Cardiac muscle cell (in vitro differentiated cells and primary cell): ENCODE data around the gene PROX2. TPM values are rescaled to one million over a fixed set of nuclear protein-coding genes. Genes with fewer than 3 reads are reported as not detected.

ENCODE experiments used
- DNase-seq, 2 donors: peaks; one replicate each; pipeline versions ENCODE4 v3.0.0 to v3.0.0-alpha.2; 2010 to 2017; ENCODE audit warnings: low read depth in 1 of 2, low spot score in 1 of 2
- H3K27ac ChIP-seq: fragments of 200-600 bp; sonication (generic); 2 replicates; pipeline ENCODE4 v1.5.1; 2016
- H3K27me3 ChIP-seq: fragments of 200-600 bp; sonication (generic); 2 replicates; pipeline ENCODE4 v1.6.0; 2016; ENCODE audit warnings: control low read depth
- H3K36me3 ChIP-seq: fragments of 200-600 bp; sonication (generic); 2 replicates; pipeline ENCODE4 v1.5.1; 2016; ENCODE audit warnings: control low read depth
- H3K4me1 ChIP-seq: fragments of 200-600 bp; sonication (generic); 2 replicates; pipeline ENCODE4 v1.8.1; 2017; ENCODE audit warnings: low read depth, mild to moderate bottlenecking, mixed run types
- H3K4me3 ChIP-seq: fragments of 200-600 bp; sonication (generic); 2 replicates; pipeline ENCODE4 v1.5.1; 2016; ENCODE audit warnings: mild to moderate bottlenecking
- H3K9me3 ChIP-seq: fragments of 200-600 bp; sonication (generic); 2 replicates; pipeline ENCODE4 v1.5.1; 2017; ENCODE audit warnings: low read depth, mild to moderate bottlenecking, control low read depth
- polyA plus RNA-seq: library from polyadenylated mRNA; unstranded; fragments of >200 nt; fragmentation: Nextera tagmentation; extraction: Ambion mirVana; gene quantifications from 2 replicates; pipeline ENCODE4 v1.2.1, GENCODE V29; 2016
- total RNA-seq: library from RNA; depleted of rRNA; stranded (reverse); fragments of >200 nt; gene quantifications from 2 replicates; pipeline ENCODE4 v1.2.3, GENCODE V29; 2016
- TF ChIP-seq, protein P1 (sequence below): IDR thresholded peaks from 2 replicates; pipeline ENCODE4 v1.5.1; 2012; ENCODE audit warnings: low read depth, mild to moderate bottlenecking, low read length

Gene PROX2
- total and polyA plus RNA-seq, 2 experiments from 2014 or later, result 0.75 TPM; not detected in 1

DNA sequence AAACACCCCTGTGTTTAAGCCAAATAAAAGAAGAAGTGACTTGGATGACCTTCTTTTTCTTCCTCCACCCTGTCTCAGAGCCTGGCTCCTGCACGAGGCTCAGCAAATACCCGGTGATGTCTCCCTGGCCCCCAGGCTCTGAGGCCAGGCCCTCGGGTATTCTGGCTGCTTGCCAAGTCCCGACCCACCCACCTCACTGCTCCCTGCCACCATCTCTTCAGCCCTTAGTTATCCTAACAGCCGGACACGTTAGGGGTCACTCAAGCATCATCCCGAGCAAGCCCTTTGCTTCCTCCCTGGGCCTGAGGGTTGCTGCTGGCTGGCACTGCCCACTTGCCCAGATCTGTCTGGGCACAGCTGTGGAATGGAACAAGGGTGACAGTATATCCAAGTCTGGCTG is 39.9 kb upstream of the PROX2 start:
- Histone ChIP-seq H3K9me3 (no peaks in the 10 kb centered on the region), H3K27ac (no peak overlapping the region), H3K4me1 (peaks cover 17% of the 10 kb centered on the region), H3K4me3 (no peak overlapping the region), H3K36me3 (no peaks in the 10 kb centered on the region), H3K27me3 (no peaks in the 10 kb centered on the region)
- DNase-seq, result no peak
- TF ChIP-seq, protein P1, sequence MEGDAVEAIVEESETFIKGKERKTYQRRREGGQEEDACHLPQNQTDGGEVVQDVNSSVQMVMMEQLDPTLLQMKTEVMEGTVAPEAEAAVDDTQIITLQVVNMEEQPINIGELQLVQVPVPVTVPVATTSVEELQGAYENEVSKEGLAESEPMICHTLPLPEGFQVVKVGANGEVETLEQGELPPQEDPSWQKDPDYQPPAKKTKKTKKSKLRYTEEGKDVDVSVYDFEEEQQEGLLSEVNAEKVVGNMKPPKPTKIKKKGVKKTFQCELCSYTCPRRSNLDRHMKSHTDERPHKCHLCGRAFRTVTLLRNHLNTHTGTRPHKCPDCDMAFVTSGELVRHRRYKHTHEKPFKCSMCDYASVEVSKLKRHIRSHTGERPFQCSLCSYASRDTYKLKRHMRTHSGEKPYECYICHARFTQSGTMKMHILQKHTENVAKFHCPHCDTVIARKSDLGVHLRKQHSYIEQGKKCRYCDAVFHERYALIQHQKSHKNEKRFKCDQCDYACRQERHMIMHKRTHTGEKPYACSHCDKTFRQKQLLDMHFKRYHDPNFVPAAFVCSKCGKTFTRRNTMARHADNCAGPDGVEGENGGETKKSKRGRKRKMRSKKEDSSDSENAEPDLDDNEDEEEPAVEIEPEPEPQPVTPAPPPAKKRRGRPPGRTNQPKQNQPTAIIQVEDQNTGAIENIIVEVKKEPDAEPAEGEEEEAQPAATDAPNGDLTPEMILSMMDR, result no peak

DNA sequence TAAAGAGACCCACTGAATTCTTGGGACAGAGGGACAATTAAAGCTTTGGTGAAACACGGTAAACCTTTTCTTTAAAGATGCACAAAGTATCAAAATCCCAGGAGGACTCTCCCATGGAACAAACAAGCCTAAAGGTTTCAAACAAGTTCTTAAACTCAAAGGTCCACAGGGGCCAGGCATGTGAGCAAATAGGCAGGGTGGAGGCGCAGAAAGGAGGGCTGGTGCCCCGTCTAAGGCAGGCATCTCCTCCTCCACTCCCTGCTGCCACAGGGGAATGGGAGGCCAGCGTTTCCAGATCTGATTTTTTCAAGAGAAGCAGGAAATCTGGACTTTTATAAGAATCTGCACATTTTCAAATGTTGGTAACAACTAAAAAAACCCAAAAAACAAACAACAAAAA is 39.5 kb upstream of the PROX2 start:
- Histone ChIP-seq H3K27me3 (no peaks in the 10 kb centered on the region), H3K4me3 (no peak overlapping the region), H3K9me3 (no peaks in the 10 kb centered on the region), H3K27ac (no peak overlapping the region), H3K4me1 (peaks cover 17% of the 10 kb centered on the region), H3K36me3 (no peaks in the 10 kb centered on the region)
- DNase-seq, result no peak
- TF ChIP-seq, protein P1, result no peak

DNA sequence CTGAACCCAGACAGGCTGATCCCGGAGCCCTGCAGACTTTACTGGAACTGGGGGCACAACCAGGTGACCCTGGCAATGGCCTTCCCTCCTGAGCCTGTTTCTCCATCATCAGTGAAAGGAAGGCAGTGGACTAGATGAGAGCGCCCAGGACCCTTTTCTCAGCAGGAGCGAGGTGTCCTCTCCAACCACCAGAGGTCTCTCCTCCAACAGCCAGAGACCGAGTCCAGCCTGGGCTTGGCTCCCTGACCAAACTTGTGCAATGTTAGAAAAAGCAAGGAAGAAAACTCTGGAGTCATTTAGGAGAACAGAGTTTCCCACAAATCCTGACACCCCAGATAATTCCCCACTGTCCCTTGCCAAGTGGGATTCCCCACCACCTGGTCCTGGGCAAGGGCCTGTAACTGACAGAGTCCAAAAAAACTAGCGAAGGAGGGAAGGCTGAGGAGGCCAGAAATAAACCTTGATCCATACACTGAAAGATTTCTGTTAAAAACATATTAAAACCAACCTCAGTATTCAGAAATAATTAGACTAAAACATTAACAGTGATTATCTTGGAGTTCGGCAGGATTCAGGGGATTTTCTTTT is 38.1 kb upstream of the PROX2 start:
- Histone ChIP-seq H3K4me1 (peaks cover 17% of the 10 kb centered on the region), H3K27me3 (no peaks in the 10 kb centered on the region), H3K9me3 (no peaks in the 10 kb centered on the region), H3K4me3 (no peak overlapping the region), H3K27ac (no peak overlapping the region), H3K36me3 (no peaks in the 10 kb centered on the region)
- peak; percentile 75 to 85 for DNase-seq
- TF ChIP-seq, protein P1, result peak; percentile 93

DNA sequence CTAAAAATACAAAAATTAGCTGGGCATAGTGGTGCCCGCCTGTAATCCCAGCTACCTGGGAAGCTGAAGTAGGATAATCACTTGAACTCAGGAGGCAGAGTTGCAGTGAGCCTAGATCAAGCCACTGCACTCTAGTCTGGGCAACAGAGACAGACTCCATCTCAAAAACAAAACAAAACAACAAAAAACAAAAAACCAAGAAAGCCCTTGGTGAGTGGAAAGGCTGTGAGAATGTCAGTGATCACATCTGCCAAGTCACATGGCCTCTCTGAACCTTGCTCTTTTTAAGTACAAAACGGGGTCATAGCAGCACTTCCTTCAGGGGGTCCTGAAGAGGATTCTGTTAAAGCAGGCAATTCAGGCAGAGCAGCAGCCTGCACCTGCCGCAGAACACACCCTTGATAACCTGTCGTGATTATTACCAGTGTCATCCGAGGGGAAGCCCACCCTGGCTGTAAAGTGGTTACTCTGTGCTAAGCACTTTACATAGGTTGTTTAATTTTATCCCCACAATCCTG is 37.5 kb upstream of the PROX2 start:
- Histone ChIP-seq H3K36me3 (no peaks in the 10 kb centered on the region), H3K9me3 (no peaks in the 10 kb centered on the region), H3K27ac (no peak overlapping the region), H3K4me1 (peaks cover 17% of the 10 kb centered on the region), H3K27me3 (no peaks in the 10 kb centered on the region), H3K4me3 (no peak overlapping the region)
- TF ChIP-seq, protein P1, result no peak
- DNase-seq, result no peak

DNA sequence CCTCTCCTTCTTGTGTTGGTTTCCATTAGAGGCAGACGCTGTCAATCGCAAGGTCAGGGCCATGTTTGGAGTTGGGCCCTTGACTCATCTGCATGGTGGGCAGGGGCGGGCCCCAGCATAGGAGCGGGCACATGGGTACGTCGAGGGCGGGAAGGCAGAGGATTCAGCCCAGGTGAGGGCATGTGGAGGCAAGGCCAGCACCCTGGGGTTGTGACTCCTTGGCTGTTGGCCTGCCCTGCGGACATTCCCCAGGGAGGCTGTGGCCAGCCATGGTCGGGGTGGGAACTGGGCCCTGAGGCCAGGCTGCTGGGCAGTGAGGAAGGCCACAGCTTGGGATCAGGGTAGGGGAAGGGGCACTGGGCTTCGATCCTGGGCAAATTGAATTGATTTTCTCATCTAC is 36.9 kb upstream of the PROX2 start:
- Histone ChIP-seq H3K27me3 (no peaks in the 10 kb centered on the region), H3K4me3 (no peak overlapping the region), H3K27ac (no peak overlapping the region), H3K4me1 (peaks cover 15% of the 10 kb centered on the region), H3K9me3 (no peaks in the 10 kb centered on the region), H3K36me3 (no peaks in the 10 kb centered on the region)
- TF ChIP-seq, protein P1, result no peak
- DNase-seq, result no peak
